ENCODE data around the gene KLK2.
"Not testable (repeated sequence)": the region's sequence is repeated elsewhere in the genome, so short reads cannot be mapped to it uniquely, and the experiment has no call there.

KLK2 gene

DNA sequence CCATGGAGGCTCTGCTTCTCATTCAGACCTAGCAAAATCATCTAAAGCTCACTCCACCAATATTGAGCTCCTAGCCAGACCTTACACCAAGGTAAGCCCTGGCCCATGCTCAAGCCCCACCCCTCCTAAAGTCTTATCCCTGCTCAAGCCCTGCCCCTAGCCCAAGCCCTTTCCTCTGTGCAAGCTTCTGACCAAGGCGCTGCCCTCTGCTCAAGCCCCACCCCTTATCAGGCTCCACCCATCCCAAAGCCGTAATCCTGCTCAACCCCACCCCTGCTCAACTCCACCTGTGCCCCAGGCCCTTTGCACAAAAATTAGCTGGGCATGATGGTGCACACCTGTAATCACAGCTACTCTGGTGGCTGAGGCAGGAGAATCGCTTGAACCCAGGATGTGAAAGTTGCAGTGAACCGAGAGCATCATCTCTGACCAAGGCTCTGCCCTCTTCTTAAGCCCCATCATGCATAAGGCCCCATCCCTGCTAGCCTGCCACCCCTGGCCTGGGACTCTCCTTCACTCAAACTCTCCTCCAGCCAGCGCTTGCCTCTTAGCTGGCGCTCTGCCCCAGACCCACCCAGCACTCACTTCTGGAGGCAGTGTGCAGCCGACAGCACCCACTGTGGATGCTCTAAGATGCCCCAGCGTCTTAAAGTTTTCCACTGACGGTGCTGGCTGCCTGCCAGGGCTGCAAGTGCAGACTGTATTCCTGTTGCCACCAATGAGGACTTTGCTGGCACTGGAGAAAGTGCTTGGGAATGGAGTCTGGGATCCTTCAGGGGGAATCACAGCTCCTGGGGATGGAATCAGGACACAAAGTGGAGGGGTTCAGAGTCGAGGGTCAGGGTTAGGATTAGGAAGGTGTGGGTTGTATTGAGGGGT, 21.5 kb downstream of the KLK2 start:
- DNase-seq (ENCODE audit: low read depth), result no peak

DNA sequence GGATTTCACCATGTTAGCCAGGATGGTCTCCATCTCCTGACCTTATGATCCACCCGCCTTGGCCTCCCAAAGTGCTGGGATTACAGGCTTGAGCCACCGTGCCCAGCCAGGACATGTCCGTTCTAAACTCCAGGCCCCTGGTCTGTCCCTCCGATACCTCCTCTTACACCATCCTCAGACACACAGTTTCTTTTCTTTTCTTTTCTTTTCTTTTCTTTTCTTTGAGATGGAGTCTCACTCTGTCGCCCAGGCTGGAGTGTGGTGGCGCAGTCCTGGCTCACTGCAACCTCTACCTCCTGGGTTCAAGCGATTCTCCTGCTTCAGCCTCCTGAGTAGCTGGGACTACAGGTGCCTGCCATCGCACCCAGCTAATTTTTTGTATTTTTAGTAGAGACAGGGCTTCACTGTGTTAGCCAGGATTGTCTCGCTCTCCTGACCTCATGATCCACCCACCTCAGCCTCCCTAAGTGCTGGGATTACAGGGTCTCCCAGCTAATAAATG, 22.9 kb downstream of the KLK2 start:
- not testable (repeated sequence) for DNase-seq (ENCODE audit: low read depth)

DNA sequence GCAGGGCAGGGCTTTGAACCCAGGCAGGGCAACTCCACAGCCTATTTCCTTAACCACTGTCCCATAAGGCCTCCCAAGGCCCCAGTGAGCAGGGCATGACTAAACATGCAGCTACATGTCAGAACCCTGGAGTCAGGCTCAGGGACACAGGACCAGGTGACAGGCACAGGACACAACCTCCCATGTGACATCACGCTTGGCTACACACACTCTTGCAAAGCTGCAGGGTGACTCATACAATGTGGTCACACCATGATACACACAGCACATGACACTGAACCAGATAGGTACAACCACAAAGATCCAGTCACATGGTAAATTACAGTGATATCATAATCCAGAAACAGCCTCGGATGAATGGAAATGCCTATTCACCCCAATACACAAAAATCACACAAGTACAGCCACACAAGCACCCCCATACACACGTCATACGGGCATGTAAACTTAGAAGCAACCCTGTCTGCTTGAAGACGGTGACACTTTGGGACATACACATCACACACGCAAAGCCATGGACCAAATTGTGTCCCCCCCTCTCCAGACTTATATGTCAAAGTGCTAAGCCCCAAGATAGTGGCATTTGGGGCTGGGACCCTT, 23.5 kb downstream of the KLK2 start:
- peak; percentile 6 for DNase-seq (ENCODE audit: low read depth)

DNA sequence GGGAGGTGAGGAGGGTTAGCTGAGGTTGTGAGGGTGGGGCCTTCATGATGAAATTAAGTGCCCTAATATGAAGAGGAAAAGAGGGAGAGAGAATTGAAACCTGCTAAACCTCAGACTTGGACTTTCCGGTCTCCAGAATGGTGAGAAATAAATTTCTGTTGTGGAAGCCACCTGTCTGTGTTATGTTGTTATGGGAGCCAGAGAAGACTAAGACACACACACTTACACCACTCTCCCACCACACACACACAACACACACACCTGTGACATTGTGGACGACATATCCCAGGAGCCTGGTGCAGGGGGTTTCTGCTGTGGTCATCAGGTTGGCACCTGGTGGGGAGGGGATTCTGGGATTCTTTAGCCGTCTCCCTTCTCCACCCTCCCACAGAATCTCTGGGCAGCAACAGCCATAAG, 24.0 kb downstream of the KLK2 start:
- no peak for DNase-seq (ENCODE audit: low read depth)

DNA sequence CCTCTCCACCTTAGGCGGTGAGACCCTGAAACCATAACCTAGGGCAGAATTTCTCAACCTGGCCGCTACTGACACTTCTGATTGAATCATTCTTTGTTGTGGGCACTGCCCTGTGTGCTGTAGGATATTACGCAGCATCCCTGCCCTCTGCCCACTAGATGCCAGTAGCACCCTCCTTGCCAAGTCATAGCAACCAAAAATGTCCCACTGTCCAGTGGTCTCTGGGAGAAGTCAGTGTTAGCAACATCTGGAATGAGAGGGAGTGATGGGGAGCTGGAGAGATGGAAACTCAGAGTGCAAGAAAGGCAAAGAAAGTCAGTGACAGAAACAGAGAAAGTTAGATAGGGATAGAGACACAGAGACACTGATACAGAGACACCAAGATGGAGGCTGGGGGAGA, 24.4 kb downstream of the KLK2 start:
- no peak for DNase-seq (ENCODE audit: low read depth)

DNA sequence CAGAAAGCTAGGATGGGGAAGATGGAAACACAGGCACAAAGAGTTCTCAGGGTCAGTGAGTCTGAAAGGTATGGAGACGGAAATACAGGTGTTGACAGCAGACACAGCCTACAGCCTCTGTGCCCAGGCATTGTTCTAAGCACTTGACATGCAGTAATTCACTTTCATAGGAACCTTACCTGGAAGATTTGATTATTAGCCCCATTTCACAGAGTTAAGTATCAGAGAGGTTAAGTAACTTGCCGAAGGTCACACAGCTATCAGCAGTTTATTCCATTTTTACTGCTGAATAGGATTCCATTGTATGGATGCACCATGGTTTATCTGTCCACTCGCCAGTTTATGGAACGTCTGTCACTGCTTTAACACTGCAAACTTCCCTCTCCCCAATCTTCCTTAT, 24.8 kb downstream of the KLK2 start:
- DNase-seq (ENCODE audit: low read depth), result no peak

DNA sequence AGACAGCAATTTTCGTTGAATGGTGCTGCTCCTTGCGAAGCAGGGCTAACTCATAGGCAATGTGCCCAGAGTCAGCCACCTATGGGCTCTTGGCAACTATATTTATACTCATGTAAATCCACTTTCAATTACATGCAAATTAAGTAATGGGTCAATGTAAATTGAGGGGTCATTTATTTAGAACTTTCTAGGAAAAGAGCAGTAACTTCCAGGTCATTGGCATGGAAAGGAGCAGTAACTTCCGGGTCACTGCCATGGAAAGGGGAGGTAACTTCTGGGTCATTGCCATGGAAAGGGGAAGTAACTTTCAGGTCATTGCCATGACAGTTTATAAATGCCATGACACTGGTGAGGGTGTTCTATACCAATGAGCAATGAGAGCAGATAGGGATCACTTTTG, 26.3 kb downstream of the KLK2 start:
- DNase-seq (ENCODE audit: low read depth), result no peak

DNA sequence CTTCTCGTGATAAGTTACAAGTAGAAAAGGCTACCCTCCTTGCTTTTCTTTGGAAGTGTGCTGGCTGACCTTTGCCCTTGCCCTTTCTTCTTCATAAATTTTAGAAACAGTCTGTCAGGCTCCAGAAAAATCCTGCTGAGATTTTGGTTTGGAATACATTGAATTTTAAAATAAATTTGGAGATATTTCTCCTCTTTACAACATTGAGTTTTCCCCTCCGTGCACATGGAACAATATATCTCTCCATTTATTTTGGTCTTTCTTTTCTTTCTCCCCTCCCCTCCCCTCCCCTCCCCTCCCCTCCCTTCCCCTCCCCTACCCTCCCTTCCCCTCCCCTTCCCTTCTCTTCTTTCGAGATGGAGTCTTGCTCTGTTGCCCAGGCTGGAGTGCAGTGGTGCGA, 29.4 kb downstream of the KLK2 start:
- DNase-seq (ENCODE audit: low read depth), result no peak

DNA sequence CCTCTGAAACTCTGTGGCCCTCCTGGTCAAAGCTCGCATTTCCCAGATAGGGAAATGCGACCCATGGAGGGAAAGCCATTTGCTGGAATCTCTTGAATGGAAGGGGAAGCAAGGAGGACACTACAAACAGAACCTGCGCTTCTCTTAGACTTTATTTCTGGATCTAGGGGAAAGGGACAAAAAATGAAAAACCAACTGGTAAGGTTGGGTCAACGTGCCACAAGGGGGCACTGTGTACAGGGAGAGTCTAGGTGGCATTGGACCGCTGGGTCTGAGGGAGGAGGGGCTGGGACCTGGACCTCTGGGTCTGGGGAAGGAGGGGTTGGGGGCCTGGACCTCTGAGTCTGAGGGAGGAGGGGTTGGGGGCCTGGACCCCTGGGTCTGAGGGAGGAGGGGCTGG, 33.0 kb downstream of the KLK2 start:
- DNase-seq (ENCODE audit: low read depth), result no peak

DNA sequence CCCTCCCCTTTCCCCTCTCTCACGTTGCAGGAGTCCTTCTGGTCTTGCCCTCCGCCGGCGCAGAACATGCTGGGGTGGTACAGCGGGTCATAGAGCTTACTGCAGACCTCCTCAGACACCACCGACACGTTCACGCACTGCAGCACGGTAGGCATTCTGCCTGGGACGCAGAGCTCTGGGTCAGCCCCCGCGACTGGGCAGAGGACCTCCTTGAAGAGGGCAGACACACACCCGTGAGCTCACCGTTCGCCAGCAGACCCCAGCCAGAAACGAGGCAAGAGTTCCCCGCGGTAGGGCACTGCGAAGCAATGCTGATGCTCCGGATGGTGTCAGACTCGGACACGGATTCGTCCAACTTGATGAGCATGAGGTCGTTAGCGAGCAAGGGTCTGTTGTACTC, 35.1 kb downstream of the KLK2 start:
- no peak for DNase-seq (ENCODE audit: low read depth)

DNA sequence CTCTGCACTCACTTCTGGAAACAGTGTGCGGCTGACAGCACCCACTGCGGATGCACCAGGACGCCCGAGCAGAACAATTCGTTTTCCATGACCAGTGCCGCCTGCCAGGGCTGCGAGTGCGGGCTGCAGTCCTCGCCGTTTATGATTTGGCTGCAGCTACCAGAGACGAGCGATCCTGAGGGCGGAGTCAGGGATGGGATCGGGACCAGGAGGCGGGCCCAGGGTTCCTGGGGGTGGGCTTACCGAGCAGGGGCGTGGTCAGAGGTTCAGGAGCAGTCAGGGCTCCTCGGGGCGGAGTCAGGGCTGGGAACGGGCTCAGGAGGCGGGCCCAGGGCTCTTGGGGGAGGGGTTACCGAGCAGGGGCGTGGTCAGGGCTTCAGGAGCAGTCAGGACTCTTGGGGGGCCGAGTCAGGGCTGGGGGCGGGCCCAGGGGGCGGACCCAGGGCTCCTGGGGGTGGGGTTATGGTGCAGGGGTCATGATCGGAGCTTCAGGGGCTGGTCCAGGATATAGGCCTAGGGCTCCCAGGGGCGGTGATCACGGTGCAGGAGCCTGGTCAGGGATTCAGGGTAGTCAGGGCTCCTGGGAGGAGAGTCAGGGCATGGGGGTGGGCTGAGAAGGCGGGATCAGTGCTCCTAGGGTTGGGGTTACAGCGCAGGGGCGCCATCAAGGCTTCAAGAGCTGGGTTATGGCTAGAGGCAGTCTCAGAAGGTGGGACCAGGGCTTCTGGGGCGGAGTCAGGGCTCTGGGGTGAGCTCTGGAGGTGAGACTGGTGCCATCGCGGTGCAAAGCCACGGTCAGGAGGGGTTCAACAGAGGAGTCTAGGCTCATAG, 36.2 kb downstream of the KLK2 start:
- DNase-seq (ENCODE audit: low read depth), result no peak

DNA sequence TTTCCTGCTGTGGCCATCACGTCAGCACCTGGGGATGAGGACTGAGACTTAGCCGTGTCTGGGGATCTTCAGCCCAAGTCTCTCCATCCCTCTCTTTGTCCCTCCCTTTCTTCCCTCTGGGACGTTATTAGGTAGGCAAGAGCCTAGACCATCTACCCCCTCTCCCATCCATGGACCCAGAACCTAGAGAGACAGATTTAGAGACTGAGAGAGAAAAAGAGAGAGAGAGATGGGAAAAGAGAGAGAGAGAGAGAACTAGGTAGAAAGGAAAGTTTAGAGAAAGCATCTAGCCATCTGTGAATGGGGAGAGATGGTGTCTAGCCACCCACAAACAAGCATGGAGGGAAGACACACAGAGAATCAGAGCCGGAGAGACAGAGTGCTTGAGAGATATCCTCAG, 37.5 kb downstream of the KLK2 start:
- no peak for DNase-seq (ENCODE audit: low read depth)

DNA sequence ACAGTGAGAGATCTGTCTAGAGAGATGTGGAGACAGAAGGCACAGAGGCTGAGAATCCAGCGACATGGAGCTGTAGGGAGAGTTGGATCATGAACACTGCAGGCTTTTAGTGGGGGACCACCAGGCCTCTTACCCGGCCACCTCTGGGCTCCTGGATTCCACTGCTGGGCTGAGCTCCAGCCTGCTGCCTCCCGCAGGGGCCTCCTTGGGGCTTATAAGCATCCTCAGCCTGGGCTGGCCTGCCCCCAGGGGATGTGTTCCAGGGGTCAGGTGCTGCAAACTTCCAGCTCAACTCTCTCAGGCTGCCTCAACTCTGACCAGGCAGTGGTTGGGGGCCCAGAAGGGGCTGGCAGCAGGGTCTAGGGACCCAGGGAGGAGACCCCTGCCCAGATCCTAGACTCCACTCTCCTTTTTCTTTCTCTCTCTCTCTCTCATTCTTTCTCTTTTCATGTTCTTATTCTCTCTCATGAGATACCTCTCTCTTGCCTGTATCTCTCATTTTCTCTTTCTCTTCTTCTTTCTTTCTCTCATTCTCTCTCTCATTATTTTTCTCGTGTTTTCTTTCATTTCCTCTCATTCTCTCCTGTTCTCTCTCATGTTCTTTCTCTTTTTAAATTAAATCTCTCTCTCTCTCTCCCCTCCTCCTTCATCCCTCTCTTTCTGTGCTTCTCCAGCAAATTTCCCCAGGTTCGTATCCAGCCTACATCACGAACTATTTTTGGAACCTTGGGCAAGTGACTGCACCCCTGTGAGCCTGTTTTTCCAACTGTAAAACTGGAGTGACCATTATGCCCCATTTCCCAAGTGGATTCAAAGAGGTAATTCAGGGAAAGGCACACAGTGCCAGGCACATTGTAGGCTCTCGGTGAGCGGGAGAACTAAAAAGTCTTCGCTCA, 38.2 kb downstream of the KLK2 start, which contains the start of gene KLK4:
Gene KLK4 (minus strand): TSS at position 190 of the 896 bp plus-strand sequence. CDS start 657 bp downstream, outside the sequence.
- DNase-seq (ENCODE audit: low read depth), result no peak

DNA sequence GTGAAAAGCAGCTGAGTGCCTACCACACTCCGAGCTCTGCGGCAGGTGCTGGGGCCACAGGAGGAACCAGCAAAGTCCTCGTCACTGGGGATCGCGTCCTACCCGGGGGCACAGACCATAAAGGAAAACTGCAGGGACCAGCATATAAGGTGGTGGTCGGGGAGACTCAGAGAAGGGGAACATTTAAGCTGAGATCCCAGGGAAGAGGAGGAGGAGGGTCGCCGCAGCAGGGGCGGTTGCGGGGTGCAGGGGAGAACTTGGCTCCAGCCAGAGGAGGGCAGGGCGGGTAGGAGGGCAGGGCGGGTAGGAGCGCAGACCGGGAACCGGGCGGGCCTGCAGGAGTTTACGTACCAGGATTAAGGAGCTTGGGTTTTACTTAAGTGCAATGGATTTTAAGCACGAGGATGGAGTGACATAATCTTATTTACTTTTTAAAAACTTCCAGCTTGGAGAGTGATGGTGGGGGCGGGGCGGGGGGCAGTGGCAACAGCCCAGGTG, 38.9 kb downstream of the KLK2 start:
- no peak for DNase-seq (ENCODE audit: low read depth)

DNA sequence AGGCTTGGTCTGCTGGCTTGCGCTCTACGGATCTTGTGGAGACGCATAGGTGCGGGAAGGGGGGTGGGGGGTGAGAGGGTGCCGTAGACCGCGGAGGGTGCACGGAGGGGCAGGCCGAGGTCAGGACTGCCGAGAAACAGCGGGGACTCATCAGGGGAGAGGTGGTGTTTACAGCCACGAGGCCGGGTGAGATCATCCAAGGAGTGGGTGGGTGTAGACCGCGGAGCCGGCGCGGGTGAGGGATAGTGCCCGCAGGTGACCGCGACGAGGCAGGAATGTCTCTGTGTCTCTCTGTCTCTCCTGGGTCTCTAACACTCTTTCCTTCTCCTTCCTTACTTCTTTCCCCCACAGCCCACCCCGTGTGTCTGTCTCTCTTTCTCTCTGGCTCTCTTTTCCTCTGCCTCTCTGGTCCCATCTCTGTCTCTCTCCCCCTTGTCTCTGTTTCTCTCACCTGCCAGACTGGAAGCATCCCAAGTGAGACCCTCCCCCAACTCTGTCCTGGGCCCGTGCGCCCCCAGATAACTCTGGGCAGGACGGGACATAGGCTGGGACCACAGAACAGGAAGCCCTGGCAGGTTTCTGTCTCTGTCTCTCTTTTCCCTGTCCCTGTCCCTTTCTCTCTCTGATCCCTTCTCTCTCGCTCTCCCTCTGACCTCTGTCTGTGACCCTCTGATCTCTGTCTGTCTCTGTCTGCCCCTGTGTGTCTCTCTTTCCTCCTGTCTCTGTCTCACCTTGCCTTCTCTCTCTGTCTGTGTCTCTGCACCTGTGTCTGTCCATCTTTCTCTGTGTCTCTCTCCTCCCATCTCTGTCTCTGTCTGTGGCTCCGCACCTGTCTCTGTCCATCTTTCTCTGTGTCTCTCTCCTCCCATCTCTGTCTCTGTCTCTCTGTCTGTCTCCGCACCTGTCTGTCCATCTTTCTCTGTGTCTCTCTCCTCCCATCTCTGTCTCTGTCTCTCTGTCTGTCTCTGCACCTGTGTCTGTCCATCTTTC, 39.8 kb downstream of the KLK2 start:
- DNase-seq (ENCODE audit: low read depth), result no peak

DNA sequence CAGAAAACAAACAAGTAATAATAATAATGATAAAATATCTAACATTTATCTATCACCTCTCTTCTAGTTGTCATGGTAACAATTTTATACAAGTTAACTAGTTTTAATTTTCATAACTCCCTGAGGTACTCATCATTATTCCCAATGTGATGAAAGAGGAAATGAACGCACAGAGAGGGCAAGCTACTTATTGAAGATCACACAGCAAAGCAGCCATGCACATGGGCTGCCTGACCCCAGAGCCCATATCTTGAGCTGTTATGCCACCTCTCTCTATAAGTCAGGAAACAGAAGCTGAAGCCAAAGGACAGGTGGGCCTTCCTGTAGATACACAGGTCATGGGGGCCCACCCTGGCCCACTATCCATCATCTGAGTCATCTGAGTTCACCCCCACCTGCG, 42.8 kb downstream of the KLK2 start:
- DNase-seq (ENCODE audit: low read depth), result no peak

DNA sequence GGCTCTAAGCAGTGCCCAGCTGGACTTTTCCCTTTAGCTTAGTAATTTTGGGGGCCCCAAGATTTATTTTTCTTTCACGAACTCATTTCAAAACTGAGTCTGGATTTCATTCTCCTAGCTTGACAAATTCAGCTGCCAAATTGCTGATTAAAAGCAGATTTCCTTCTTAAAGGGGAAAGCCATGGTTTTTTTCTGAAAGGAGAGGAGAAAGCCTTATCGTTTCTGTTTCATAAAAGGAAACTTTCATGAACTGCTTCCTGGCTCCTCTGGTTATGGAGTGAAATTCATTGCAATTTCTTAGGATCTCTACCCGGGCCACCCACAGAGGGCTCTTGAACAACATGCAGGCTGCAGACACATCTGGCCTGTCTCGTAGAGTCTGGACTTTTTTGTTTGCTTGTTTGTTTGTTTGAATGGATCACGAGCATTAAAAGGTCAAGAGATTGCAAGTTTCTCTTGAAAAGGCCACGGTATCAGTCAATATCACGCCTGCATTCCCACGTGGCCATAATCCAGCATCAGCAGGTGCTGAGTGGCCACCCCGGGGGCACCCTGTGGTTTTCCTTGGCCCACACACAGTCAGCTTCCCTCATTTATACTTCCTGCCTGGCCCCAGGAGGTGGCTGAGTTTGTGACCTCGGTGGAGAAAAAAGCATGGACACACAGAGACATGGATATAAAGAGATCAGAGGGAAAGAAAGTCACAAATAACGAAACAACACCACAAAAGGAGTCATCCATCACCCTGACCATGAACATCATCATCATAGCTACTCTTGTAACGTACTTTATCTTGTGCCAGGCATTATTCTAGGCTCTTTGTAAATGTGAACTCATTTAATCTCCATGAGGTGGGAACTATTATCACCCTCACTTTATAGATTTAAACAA, 48.4 kb downstream of the KLK2 start:
- no peak for DNase-seq (ENCODE audit: low read depth)

DNA sequence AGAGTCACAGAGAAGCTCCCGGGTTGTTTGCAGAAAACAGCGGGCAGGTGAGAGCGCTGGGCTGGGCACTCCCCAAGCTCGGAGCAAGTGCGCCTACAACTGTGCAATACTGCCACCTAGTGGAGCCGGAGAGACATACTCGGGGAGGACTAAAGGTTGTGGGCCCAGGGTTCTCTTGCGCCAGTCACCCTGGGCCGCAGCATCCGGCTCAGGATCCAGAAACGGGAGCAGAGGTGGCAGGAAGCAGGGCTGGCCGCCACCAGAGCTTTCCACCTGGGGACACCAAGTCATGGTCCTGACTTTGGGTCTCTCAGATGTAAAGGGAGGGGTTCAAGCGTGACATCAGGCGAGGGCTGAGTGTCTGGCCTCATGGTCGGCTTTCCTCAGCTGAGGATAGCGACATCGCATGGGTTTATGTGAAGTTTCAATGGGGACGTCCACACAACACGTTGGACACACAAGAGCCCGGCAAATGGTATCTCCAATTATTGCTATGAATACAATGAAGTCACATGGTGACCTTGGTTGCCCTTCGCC, 49.1 kb downstream of the KLK2 start:
- peak; percentile 46 for DNase-seq (ENCODE audit: low read depth)

DNA sequence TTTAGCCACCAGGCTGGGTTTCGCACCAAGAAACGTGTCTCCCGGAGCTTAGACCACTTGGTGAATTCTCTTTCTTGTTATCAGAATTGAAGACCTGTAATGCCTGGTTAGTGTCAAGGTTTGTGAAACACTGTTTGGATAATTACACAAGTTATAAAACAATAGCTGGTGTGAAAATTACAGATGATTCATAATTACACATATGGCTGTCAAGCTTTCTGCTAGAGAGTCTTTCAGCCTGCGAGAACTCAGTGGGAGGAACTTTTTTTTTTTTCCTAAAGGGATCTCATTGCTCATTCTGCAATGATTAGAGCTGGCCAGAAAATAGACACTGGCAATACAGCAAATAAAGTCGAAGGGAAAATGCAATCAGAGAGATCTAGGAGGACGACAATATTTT, 51.3 kb downstream of the KLK2 start:
- DNase-seq (ENCODE audit: low read depth), result no peak
